ENCODE measurements around the gene AHSP.
A peak's percentile ranks its signal among the peaks of the same experiment; 100 is the strongest.
"Not testable (repeated sequence)": the region's sequence is repeated elsewhere in the genome, so short reads cannot be mapped to it uniquely, and the experiment has no call there.

The AHSP gene

DNA sequence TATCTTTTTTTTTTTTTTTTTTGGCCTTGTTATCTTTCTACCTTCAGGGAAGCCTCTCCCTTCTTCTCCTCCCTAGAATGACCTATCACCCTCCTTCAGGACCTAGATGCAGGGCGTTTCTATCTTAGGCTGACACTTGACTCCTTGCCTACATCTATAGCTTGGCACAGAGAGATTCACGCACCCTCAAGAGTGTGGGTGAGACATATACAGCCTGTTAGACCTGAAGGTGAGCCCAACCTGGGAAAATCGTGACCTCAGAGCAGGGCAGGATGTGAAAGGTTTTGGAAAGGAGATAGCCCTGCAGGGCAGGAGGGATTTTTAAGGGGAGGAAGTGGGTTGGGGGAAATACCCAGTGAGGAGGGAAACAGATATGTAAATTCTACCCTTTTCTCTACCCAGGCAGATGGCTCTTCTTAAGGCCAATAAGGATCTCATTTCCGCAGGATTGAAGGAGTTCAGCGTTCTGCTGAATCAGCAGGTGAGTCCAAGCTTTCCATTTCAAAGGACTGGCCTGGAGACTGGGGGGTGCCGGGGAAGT, at the start of gene AHSP:
AHSP (plus strand) TSS at position 167 of the 541 bp plus-strand sequence; CDS start at position 407, 240 bp downstream.
- DNase-seq: no peak

DNA sequence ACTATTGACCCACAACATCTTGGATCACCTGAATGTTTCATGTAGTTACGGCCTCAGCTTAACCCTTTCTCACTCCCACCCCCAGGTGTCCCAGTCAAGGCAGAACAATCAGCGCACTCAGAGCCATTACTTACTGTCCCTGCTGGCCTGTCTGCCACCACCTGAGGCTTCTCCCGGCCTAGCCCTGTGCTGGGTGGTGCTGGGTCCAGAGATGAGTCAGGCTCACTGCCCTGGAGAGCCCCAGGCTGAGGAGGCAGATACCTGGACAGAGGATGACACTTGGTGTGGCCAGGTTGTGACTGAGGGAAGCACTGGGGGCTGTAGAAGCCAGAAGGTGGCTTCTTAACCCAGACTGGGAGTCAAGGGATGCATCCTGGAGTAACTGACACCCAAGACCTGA, 48.7 kb upstream of the AHSP start:
- no peak for DNase-seq

DNA sequence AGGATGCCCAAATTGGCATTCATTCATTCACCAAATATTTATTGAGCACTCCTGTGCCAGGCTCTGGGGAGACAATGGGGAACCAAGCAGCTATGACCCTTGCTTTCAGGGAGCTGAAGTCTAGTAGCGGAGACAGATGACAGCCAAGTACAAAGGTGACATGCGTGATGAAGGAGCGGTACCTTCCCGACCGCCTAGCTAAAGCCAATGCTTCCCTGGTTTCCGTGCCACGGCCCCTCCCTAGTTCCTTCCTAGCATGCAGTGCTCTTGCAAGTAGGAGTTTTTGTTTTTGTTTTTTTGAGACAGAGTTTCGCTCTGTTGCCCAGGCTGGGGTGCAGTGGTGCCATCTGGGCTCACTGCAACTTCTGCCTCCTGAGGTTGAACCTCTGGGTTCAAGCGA, 47.9 kb upstream of the AHSP start:
- no peak for DNase-seq

- DNase-seq: no peak
Observed at GRCh38 chr16:31480851-31481536, 46.7 kb upstream of the AHSP start.

GRCh38 chr16:31483081-31483480, 44.6 kb upstream of the AHSP start, which contains the start of gene SLC5A2:
Gene SLC5A2 (plus strand): TSS chr16:31483123. CDS start chr16:31483137, 14 bp downstream.
- DNase-seq: no peak

GRCh38 chr16:31484048-31484447, 43.7 kb upstream of the AHSP start:
- DNase-seq: not testable (repeated sequence)

GRCh38 chr16:31484491-31485171, 43.1 kb upstream of the AHSP start:
- no peak for DNase-seq

DNA sequence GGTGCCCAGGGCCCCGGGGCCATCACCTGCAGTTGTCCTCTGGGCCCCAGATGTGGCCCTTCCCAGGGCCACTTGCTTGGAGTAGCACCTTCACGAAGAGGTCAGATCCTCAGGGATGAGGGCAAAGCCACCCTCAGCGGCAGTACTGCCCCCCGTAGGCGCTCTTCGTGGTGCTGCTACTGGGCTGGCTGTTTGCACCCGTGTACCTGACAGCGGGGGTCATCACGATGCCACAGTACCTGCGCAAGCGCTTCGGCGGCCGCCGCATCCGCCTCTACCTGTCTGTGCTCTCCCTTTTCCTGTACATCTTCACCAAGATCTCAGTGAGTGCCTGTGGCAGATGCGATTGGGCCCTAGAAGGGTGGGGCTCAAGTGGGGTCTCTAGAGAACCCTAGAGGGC, 42.1 kb upstream of the AHSP start:
- no peak for DNase-seq

GRCh38 chr16:31486045-31486444, 41.7 kb upstream of the AHSP start:
- DNase-seq: no peak

- DNase-seq: no peak
Observed at GRCh38 chr16:31487071-31487719, 40.5 kb upstream of the AHSP start.

- peak; percentile 34 for DNase-seq
Observed at GRCh38 chr16:31487720-31488467, 39.8 kb upstream of the AHSP start.

GRCh38 chr16:31488468-31489297, 39.0 kb upstream of the AHSP start:
- no peak for DNase-seq

DNA sequence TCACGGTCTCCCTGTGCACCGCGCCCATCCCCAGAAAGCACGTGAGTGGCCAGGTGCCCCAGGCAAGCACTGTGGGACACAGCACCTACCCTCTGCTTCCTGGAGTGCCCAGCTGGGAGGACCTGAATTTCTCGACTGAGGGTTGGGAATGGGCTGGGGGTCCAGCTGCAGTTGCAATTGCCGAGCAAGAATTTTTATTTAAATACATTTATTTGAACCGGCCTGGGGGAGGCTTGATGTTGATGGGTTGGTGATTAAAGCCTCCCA, 38.5 kb upstream of the AHSP start:
- DNase-seq: no peak

GRCh38 chr16:31489616-31490584, 37.8 kb upstream of the AHSP start:
- no peak for DNase-seq

DNA sequence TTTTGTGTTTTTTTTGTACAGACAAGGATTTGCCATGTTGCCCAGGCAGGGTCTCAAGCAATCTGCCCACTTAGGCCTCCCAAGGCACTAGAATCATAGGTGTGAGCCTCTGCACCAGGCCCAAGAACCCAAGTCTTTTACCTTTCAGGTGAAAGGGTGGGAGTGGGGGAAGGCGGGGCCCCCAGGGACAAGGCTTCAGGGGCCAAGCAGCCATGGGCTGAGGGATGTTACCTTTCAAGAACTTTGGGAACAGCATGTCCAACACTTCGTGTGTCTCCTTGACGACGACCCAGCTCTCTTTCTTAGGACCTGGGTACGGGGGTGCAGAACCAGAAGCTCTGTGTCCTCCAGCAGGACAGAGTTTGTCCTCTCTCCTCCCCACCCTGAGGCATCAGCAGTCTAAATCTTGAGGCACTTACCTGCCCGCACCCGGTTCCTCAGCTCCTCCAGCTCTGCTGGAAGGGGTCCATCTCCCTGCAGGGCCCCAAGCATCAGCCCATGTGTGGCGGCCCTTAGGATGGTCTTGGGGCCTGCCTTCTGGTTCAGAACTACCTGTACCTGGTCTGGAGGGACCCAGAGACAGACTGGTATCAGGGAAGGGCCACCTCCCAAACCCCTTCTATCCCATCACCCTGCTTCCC, 35.8 kb upstream of the AHSP start:
- DNase-seq: no peak

- no peak for DNase-seq
Observed at GRCh38 chr16:31493506-31494125, 34.1 kb upstream of the AHSP start.

DNA sequence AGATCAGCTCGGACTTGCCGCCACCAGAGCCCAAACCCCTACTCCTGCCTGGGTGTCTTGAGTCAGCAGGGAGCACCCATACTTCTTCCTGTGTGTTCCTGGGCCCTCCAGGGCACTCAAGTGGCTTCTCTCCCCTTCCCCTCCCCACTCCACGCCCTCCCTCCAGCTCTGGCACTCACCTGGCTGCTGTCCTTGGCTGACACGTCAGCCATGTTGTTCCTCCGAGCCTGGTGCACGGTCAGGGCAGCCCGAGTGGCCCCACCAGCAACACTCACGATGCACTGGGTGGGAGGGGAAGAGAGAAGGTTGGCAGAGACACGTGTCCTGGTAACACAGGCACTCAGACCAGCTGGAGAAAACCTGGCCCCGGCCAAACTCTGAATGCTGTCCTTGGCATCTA, 31.0 kb upstream of the AHSP start:
- no peak for DNase-seq

- no peak for DNase-seq
Observed at GRCh38 chr16:31498493-31498892, 29.2 kb upstream of the AHSP start.

GRCh38 chr16:31499928-31500327, 27.8 kb upstream of the AHSP start:
- DNase-seq: no peak

Data from NCI-H1092 treated with DMSO at 0.1 percent for 48 hours (cell line).